ENCODE measurements around the gene TNK2. TPM values are rescaled to one million over a fixed set of nuclear protein-coding genes. Genes with fewer than 3 reads are reported as not detected.

TNK2 gene
- total RNA-seq, 1 experiment from 2014 or later = 36.0 TPM

DNA sequence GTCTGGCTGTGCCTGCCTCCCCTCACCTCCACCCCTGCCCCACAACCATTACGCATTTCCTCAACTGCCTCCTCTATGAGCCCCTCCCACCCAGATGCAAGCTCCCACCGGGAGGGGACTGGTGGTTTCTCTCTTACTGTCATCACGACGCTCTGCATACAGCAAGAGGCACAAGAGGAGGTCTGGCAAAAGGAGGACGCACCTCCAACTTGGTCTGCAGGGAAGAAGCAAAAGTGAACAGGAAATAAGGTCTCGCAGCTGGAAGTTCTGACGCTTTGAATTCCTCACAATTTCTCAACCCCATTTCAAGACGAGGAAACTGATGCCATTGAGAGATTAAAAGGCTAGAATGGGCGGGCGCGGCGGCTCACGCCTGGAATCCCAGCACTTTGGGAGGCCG is 54.4 kb downstream of the TNK2 start:
- no peaks in the 10 kb centered on the region for H3K27me3 Mint-ChIP-seq (ENCODE audit: insufficient read depth, unreplicated experiment)
- CTCF ChIA-PET = interaction anchor here (2.9 kb wide), 1 partner anchor 41 kb away, joined by 11 read pairs; no protein-coding TSS in a partner anchor
- no peak overlapping the region for H3K4me3 ChIP-seq (ENCODE audit: low read depth, low read length)
- H3K4me1 ChIP-seq = peaks cover 5% of the 10 kb centered on the region; the same call in 1 of the 2 replicates
- H3K4me3 Mint-ChIP-seq (ENCODE audit: unreplicated experiment) = no peak overlapping the region
- intact Hi-C loops (cut with micrococcal nuclease; ENCODE audit: unreplicated experiment) = no loop called here
- DNase-seq = no peak
- BruUV-seq (replicated peaks) = no TSS peak
- TF ChIP-seq CTCF (IDR thresholded peaks at IDR 0.05; ENCODE audit: insufficient read depth in 1 of 2, low read depth in 1 of 2, low read length in 1 of 2, severe bottlenecking in 1 of 2, unreplicated experiment in 1 of 2) = no peak
- no peaks in the 10 kb centered on the region for H3K36me3 Mint-ChIP-seq (ENCODE audit: insufficient read depth, unreplicated experiment)
- no peaks in the 10 kb centered on the region for H3K36me3 ChIP-seq (ENCODE audit: control insufficient read depth, insufficient read depth, low read length)
- no peaks in the 10 kb centered on the region for H3K9me3 ChIP-seq
- H3K27ac Mint-ChIP-seq (ENCODE audit: unreplicated experiment) = no peak overlapping the region
- no peaks in the 10 kb centered on the region for H3K9me3 Mint-ChIP-seq (ENCODE audit: unreplicated experiment)
- H3K27me3 ChIP-seq (replicated peaks; ENCODE audit: control insufficient read depth, insufficient read depth, low read length) = no peaks in the 10 kb centered on the region
- POLR2A ChIA-PET = interaction anchor here (0.6 kb wide), 1 partner anchor 60 kb away, joined by 4 read pairs; no protein-coding TSS in a partner anchor
- no peaks in the 10 kb centered on the region for H3K4me1 Mint-ChIP-seq (ENCODE audit: low read depth, unreplicated experiment)

DNA sequence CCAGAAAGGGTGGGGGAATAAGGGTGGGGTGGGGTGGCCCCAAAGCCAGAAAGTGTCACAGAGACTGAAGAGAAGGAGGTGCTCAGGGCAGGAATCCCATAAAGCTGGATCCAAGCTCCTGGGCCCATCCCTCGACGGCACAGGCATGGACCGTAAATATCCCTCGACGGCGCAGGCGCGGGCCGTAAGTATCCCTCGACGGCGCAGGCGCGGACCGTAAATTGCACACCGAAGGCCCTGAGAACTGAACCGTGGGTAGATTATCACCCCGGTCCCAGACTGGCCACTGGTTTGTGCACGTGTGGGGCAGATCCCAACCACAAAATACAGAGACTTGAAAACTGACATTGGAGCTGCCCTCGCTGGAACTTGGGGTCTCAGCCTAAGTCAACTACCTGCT is 55.3 kb downstream of the TNK2 start:
- H3K36me3 ChIP-seq (ENCODE audit: control insufficient read depth, insufficient read depth, low read length) = no peaks in the 10 kb centered on the region
- Mint-ChIP-seq H3K4me1 (ENCODE audit: low read depth, unreplicated experiment) (no peaks in the 10 kb centered on the region), H3K27ac (ENCODE audit: unreplicated experiment) (no peak overlapping the region), H3K27me3 (ENCODE audit: insufficient read depth, unreplicated experiment) (no peaks in the 10 kb centered on the region), H3K36me3 (ENCODE audit: insufficient read depth, unreplicated experiment) (no peaks in the 10 kb centered on the region), H3K9me3 (ENCODE audit: unreplicated experiment) (no peaks in the 10 kb centered on the region), H3K4me3 (ENCODE audit: unreplicated experiment) (no peak overlapping the region)
- no peak overlapping the region for H3K4me3 ChIP-seq (ENCODE audit: low read depth, low read length)
- H3K9me3 ChIP-seq = no peaks in the 10 kb centered on the region
- ChIA-PET CTCF (interaction anchor here (0.8 to 1.0 kb wide), 2 partner anchors 9 to 55 kb away, joined by 3 read pairs; partner anchors contain the start of gene TNK2), POLR2A (no interaction called here)
- DNase-seq = no peak
- no peaks in the 10 kb centered on the region for H3K27me3 ChIP-seq (replicated peaks; ENCODE audit: control insufficient read depth, insufficient read depth, low read length)
- no TSS peak for BruUV-seq (replicated peaks)
- intact Hi-C loops (cut with micrococcal nuclease; ENCODE audit: unreplicated experiment) = no loop called here
- H3K4me1 ChIP-seq = peaks cover 5% of the 10 kb centered on the region; the same call in 1 of the 2 replicates
- TF ChIP-seq CTCF (IDR thresholded peaks at IDR 0.05; ENCODE audit: insufficient read depth in 1 of 2, low read depth in 1 of 2, low read length in 1 of 2, severe bottlenecking in 1 of 2, unreplicated experiment in 1 of 2) = no peak

DNA sequence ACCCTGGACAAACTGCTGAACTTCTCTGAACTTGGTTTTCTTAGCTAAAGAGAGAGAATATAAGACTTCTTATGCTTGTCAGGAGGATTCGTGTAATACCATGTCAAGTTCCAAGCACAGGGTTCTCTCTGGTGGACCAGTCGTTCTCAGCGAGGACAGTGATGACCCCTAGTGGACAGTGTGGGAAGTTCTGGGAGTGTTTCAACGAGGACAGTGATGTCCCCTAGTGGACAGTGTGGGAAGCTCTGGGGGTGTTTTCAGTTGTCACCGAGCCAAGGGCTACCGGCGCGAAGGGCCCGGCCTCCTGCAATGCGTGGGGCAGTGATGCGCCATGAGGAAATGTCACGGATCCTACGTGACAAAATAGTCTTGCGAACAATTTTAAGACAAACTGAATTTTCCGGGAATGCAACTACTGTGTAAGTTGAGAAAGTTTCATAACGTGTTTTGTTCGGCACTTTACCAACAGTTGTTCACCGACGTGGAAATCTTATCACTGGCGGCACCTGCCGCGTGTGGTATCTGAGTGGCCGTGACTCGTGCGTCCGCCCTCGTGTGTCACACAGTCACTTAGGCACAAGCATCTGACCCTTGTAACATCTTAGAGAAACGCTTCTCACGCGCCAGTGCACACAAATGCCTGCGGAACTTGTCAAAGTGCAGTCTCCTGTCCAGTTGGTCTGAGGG is 57.4 kb downstream of the TNK2 start:
- Mint-ChIP-seq H3K27me3 (ENCODE audit: insufficient read depth, unreplicated experiment) (no peaks in the 10 kb centered on the region), H3K4me1 (ENCODE audit: low read depth, unreplicated experiment) (no peaks in the 10 kb centered on the region), H3K4me3 (ENCODE audit: unreplicated experiment) (no peak overlapping the region), H3K36me3 (ENCODE audit: insufficient read depth, unreplicated experiment) (no peaks in the 10 kb centered on the region), H3K9me3 (ENCODE audit: unreplicated experiment) (no peaks in the 10 kb centered on the region), H3K27ac (ENCODE audit: unreplicated experiment) (no peak overlapping the region)
- no peaks in the 10 kb centered on the region for H3K36me3 ChIP-seq (ENCODE audit: control insufficient read depth, insufficient read depth, low read length)
- no peaks in the 10 kb centered on the region for H3K9me3 ChIP-seq
- BruUV-seq (replicated peaks) = no TSS peak
- TF ChIP-seq CTCF (IDR thresholded peaks at IDR 0.05; ENCODE audit: insufficient read depth in 1 of 2, low read depth in 1 of 2, low read length in 1 of 2, severe bottlenecking in 1 of 2, unreplicated experiment in 1 of 2) = peak; percentile 99 to 100
- no peak overlapping the region for H3K4me3 ChIP-seq (ENCODE audit: low read depth, low read length)
- peaks cover 13% of the 10 kb centered on the region; the same call in 1 of the 2 replicates for H3K4me1 ChIP-seq
- POLR2A ChIA-PET = no interaction called here
- no peaks in the 10 kb centered on the region for H3K27me3 ChIP-seq (replicated peaks; ENCODE audit: control insufficient read depth, insufficient read depth, low read length)
- CTCF ChIA-PET = interaction anchor here (0.5 to 2.3 kb wide), 6 partner anchors 9 to 931 kb away, joined by 3 to 10 read pairs (median 4); no protein-coding TSS in a partner anchor
- intact Hi-C loops (cut with micrococcal nuclease; ENCODE audit: unreplicated experiment) = loop anchor here (1.0 kb wide), 1 partner anchor 293 kb away; no protein-coding TSS in a partner anchor
- DNase-seq = peak; percentile 88

Measured in Caco-2 (cell line).